GM19193 (cell line): ENCODE data around the gene SLC40A1.

Experiments
- POLR2A ChIP-seq: IDR thresholded peaks from 4 replicates; pipeline ENCODE4 v1.6.1; 2011; ENCODE audit not compliant: insufficient read depth, insufficient read length; ENCODE audit errors: extremely low read depth

Gene SLC40A1

GRCh38 chr2:189609853-189610252, 29.3 kb upstream of the SLC40A1 start:
- no peak for TF ChIP-seq POLR2A

DNA sequence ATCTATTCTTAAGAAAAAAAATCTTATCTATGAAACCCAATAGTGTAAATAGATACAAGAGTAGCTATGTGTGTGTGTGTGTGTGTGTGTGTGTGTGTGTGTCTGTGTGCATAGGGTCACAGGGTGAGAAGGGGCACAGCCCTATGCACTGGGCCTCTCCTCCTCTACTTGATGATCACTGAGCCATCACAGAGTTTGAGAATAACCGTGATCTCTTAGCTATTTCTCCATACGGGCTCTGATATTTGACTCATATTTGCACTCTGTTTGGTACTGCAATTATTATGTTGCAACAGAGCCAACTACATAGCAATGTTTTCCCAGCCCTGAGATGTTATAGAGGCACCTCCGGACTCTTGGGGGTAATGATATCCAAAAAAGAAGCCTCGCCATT, 28.8 kb upstream of the SLC40A1 start:
- no peak for TF ChIP-seq POLR2A

DNA sequence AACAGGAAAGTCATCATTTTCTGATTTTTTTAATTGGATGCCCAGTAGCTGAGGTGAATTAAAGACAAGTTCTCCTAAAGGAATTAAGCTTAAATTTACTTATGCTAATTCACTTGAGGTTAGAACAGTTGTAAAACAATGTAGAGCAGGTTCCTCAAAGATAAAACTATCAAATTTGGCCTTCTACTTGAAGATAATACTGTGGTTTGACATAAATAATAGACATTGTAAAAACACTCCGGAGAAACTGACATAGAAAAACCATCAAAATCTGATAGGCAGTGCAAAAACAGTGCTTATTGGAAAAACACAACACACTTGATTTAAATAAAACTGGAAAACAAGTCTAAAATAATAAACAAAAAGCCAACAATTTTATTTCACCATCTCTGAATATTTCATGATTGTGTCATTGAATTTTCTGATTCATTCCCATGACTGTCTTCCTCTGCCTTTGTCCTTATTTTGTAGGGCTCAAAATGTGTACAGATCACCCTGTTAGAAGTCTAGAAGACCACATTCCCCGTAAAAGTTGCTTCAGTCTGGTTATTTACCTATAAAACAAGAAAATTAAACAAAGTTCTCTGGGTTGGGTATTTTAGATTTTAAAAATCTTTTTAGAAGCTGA, 28.3 kb upstream of the SLC40A1 start:
- no peak for TF ChIP-seq POLR2A

DNA sequence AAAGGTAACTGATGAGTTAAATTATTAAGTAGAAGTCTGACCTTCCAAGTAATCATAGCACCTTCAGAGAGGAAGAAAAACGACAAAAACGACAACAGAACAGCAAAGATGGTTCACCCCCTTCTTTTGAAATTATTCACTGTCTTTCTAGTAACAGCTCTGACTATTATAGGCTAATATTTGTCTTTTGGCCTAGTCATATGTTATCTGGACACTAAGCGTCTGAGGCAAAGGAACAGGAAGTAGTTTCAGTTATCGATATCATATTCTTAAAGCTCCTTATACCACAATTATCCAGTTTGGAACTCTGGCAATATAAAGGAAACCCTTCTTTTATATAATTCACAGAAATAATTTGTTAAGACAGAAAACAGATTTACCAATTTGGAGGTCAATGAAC, 27.6 kb upstream of the SLC40A1 start:
- no peak for TF ChIP-seq POLR2A

- TF ChIP-seq POLR2A: no peak
Measured at GRCh38 chr2:189602233-189602632, 21.6 kb upstream of the SLC40A1 start.

DNA sequence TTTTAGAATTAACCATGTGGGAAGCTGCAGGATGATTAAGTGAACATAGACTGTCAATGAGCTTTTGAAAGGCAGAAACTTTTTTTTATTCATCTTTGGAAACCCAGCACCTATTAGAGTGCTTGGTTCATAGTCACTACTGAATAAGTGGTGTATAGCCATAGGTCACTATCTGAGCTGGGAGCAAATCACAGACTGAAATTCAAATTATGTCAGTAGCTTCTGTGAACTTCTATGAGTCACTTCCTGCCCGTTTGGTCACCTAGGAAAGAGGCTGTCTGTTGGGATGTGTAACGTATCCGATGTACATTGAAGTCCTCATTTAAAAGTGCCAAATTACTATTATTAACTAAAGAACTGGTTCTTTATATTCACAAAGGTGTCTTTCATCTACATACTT, 20.5 kb upstream of the SLC40A1 start:
- TF ChIP-seq POLR2A: no peak

DNA sequence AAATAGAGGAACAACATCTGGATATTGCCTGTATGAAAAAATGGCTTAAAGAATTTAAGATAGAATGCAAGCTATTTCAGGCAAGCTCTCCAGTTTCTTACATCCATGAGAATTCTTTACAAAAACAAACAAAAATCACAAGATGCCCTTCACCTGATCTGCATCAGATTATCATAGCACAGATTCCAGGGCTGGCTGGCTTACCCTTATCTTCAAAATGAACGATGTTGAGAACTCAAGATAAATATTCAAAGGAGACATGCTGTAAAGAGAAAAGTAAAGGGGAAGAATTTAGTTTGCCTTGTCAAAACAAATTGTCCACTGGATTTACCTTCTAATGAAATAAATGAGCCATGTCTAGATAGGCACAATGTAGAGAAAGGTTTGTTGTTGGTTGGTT, 18.7 kb upstream of the SLC40A1 start:
- no peak for TF ChIP-seq POLR2A

DNA sequence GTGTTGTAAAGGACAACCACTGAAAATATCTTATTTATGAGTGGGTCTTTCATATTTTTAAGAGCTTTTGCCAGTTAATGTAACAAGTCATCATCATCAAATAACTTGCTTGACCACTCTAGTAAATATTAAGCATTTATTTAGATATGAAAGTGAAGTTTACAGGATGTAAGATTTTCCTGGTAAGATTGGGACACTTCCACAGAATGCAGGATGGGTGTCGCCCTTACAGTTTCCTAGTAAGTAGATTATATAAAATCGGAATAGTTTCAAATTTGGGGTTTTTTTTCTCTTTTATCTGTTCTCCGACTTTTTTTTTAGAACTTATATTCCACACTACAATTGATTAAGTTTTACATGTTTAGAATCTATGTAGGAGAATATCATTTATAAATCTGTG, 14.8 kb upstream of the SLC40A1 start:
- TF ChIP-seq POLR2A: no peak

- TF ChIP-seq POLR2A: no peak
Measured at GRCh38 chr2:189594305-189594704, 13.7 kb upstream of the SLC40A1 start.

DNA sequence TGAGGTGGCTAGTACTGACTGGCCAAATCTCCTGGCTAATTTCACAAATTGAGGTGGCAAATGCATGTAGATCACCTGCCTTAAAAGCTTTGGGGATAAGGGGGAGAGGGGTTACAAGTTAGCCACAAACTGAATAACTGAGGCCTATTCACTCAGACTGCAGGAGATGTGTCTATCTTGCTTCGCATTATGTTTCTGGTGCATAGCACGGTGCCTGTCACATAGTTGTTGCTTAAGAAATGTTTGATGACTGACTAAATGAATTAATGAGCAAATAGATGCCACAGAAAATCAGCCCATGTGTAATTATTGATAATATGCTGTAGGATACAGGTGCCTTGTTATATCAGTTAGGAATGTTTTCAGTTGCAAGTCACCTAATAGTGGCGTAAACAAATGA, 12.5 kb upstream of the SLC40A1 start:
- no peak for TF ChIP-seq POLR2A

- TF ChIP-seq POLR2A: no peak
Measured at GRCh38 chr2:189592353-189592984, 11.9 kb upstream of the SLC40A1 start.

DNA sequence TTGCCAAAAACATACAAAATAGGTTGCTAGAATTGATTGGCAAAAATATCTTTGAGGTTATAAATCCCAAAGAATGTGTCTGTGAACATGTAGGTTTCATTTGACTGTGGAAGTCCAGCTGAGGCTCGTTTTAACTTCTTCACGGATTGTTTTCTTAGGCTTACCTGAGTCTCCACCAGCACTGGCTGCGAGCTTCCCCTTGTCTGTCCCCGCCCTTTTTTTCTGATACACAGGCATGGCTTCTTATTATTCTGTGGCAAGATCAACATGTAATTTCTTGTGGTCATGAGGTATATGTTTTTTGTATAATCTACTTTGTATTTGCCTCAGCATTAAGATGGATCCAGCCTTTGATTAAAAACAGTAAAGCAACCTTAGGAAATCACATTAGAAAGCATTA, 7.2 kb upstream of the SLC40A1 start:
- no peak for TF ChIP-seq POLR2A

DNA sequence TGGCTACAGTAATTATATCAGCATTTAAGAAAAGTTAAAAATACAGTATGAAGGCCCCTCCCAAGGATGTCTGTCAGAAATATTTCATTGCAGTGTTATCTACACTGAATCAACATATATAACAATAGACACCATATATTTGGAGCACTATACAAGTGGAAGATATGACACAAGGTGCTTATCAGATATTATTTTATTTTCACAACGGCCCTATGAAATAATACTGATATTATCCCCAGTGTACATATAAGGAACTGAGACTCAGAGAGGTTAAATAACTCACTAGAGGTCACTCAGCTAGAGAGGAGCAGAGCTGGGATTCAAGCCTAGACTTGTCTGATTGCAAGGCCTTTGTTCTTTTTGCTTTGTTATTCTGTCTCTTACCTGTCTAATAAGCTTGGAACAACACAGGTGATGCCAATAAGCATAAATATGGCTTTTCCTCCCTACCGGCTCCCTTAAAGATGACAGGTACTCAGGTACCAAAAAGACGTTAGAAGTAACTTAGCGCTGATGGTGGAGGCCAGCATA, 4.7 kb upstream of the SLC40A1 start:
- no peak for TF ChIP-seq POLR2A

DNA sequence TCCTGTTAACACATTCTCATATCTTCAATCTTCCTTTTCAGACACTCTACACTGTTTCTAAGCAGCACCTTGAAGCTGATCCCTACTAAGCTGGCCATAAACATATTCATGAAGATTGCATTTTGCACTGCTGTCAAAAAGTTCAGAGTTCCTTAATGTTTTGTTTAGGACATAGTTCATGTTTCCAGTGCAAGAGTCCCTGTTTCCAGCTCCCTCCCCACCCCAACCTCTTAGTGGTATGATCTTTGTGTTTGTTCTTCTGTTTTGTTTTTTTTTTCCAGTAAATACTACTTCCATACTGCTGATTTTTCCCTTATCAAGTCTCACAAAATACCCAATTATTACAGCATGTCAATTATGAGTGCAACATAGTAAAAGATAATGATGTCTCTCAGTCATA, 4.1 kb upstream of the SLC40A1 start:
- TF ChIP-seq POLR2A: no peak

GRCh38 chr2:189583227-189584198, 2.9 kb upstream of the SLC40A1 start:
- no peak for TF ChIP-seq POLR2A

DNA sequence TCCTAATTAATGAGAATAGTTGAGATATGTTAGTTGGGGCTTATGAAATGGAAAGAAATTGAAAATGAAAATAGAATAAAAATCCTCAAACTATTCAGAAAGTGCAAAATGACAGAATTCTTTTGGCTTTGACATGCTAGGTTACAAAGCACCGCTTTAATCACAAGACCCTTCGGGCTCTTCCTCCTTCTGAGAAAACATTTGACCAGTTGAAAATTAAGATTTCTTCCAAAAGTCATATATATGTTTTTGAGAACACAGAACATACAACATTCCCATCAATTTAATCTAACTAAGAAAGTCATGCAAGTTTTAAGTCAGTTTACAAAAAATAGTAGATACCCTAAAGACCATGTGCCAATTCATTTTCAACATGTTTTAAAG, 2.2 kb upstream of the SLC40A1 start:
- TF ChIP-seq POLR2A: no peak

DNA sequence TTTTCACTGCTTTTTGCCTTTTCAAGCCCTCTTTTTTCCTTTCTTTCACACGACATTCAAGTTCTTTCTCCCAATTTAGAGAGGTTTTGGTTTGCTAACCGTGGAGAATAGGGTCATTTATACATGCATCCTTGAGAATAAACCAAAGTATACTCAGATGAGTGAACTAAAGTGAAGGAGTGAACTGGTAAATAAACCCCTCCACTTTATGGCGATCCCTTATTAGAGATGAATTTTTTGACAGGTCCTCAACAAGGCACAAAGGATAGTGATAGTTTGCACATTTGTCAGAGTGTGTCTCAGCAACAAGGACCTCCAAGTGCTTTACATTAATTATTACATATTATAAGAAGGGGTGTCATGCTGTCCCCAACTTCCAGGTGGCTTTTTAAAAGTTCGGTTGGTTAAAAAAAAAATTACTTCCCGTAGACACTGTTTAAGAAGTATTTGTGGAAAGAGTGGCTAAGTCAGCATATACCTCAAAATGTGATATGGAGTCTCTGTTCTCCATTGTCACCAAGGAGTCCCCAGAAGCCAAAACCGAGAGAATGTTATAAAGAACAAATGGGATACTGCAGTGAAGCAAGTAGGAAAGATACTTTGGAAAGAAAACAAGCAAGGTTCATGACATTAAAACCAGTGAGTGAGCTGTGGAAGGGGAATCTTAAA, 1.7 kb upstream of the SLC40A1 start:
- no peak for TF ChIP-seq POLR2A
